Right lobe of liver (tissue), 6 donors: ENCODE measurements around the gene MUC6. TPM values are rescaled to one million over a fixed set of nuclear protein-coding genes. Genes with fewer than 3 reads are reported as not detected.

ENCODE experiments used
- ATAC-seq, 4 donors: fragments of 200-7000 bp; cut with Tn5 transposase; one replicate each; pipeline ENCODE4 v1.9.1; 2020; ENCODE audit warnings: mild to moderate bottlenecking in 4 of 4, moderate library complexity in 4 of 4
- DNase-seq, 3 donors: peaks; one replicate each; pipeline ENCODE4 v3.0.0-alpha.2; 2020
- H3K27ac ChIP-seq, 3 donors: fragments of 200-600 bp; one replicate each; pipeline ENCODE4 v1.8.0; 2022
- H3K27me3 ChIP-seq, 2 donors: fragments of 200-600 bp; one replicate each; pipeline ENCODE4 v1.8.0; 2022
- H3K36me3 ChIP-seq, 4 donors: fragments of 200-600 bp; sonication (generic) in 1 of 4; one replicate each; pipeline versions ENCODE4 v1.5.1 to v1.8.0; 2017 to 2022; ENCODE audit warnings: control low read depth in 1 of 4
- H3K4me1 ChIP-seq, 4 donors: fragments of 200-600 bp; sonication (generic) in 1 of 4; one replicate each; pipeline versions ENCODE4 v1.5.1 to v1.8.0; 2017 to 2022; ENCODE audit warnings: control low read depth in 1 of 4
- H3K4me3 ChIP-seq, 3 donors: fragments of 200-600 bp; one replicate each; pipeline ENCODE4 v1.8.0; 2022
- H3K9me3 ChIP-seq, 4 donors: fragments of 200-600 bp; sonication (generic) in 1 of 4; one replicate each; pipeline versions ENCODE4 v1.5.1 to v1.8.0; 2017 to 2022; ENCODE audit warnings: control low read depth in 1 of 4
- CTCF ChIP-seq, 4 donors: fragments of 200-600 bp in 3 of 4; fragments of 450-650 bp in 1 of 4; IDR thresholded peaks; one replicate each; pipeline versions ENCODE4 v1.5.1 to v1.8.0; 2016 to 2022; ENCODE audit warnings: antibody characterized with exemption in 4 of 4, mild to moderate bottlenecking in 2 of 4
- POLR2A ChIP-seq: fragments of 450-650 bp; IDR thresholded peaks from one replicate; pipeline ENCODE4 v1.6.1; 2017; ENCODE audit warnings: antibody characterized with exemption, mild to moderate bottlenecking
- WGBS: methylation state at CpG from one replicate; pipeline ENCODE4 v1.1.6; 2018; ENCODE audit warnings: low coverage, low lambda C conversion rate; ENCODE audit not compliant: insufficient coverage; ENCODE audit errors: missing lambda C conversion rate; 5-methylcytosine and 5-hydroxymethylcytosine counted together
- intact Hi-C, 2 donors: fragments of 100-400 bp; cut with DNase I; formaldehyde crosslinking; loops; one replicate each; pipeline versions ENCODE4 v1.11.2 to v1.14.1; 2022
- long read RNA-seq: library from polyadenylated mRNA; unstranded; transcript quantifications from one replicate; pipeline ENCODE4 v2.0.0, GENCODE V29; 2019
- total RNA-seq, 6 experiments: library from RNA; depleted of rRNA in 2 of 6; stranded (reverse); fragments of >200 nt in 2 of 6; fragmentation: NEBNext Ultra II Directional in 3 of 6; extraction: Animal tissue kit (Norgen Biotek cat#: 25700) in 3 of 6; gene quantifications; one replicate each; pipeline versions ENCODE4 v1.1.0 to v1.2.4, GENCODE V29; 2016 to 2023
- donor health status: DM: no; HTN: yes; CAD: no.
- donor health status: DM: no; HTN: no; CAD: no.
- donor health status: DM: no; HTN: no; CAD: no.
- donor health status: DM: no; HTN: yes; CAD: no.
- donor health status: DM: no; HTN: yes; CAD: no.

The MUC6 gene
- total RNA-seq, result 1 to 10 TPM in 2 of 6 experiments, under 1 TPM in 4; 0.31 to 2.1 (median 0.72) TPM
- long read RNA-seq, result 0 reads

- no peak within 1 kb of the TSS for H3K27ac ChIP-seq
- no peaks in the 10 kb centered on the region for H3K36me3 ChIP-seq
- no peaks in the 10 kb centered on the region for H3K4me1 ChIP-seq
- no peaks in the 10 kb centered on the region for H3K9me3 ChIP-seq
- no CpG with 5 or more reads among the region's 42 CpGs for WGBS
- H3K27me3 ChIP-seq, result no peaks in the 10 kb centered on the region
- DNase-seq (no peak), ATAC-seq (no peak)
- TF ChIP-seq CTCF (IDR thresholded peaks at IDR 0.05), result no peak
- TF ChIP-seq POLR2A, result no peak
- intact Hi-C loops, result no loop called here
- no peak within 1 kb of the TSS for H3K4me3 ChIP-seq
Measured at GRCh38 chr11:1036303-1036923, at the start of gene MUC6. MUC6 (minus strand) TSS chr11:1036718; CDS start chr11:1036655, 63 bp downstream.

- intact Hi-C loops, result no loop called here
- TF ChIP-seq POLR2A (no peak), CTCF (IDR thresholded peaks at IDR 0.05) (no peak)
- WGBS, result 71% methylated on average over 4 of the region's 26 CpGs
- ATAC-seq (no peak), DNase-seq (peak; percentile 9 to 49 (median 37))
- no peak overlapping the region for H3K4me3 ChIP-seq
- no peaks in the 10 kb centered on the region for H3K36me3 ChIP-seq
- no peaks in the 10 kb centered on the region for H3K4me1 ChIP-seq
- H3K9me3 ChIP-seq, result no peaks in the 10 kb centered on the region
- H3K27ac ChIP-seq, result no peak overlapping the region
- no peaks in the 10 kb centered on the region for H3K27me3 ChIP-seq
Measured at GRCh38 chr11:1085440-1086170, 49.1 kb upstream of the MUC6 start.

GRCh38 chr11:1084561-1085439 is 48.3 kb upstream of the MUC6 start:
- no peak for ATAC-seq
- no peak overlapping the region for H3K27ac ChIP-seq
- WGBS, result 86% methylated on average over 4 of the region's 49 CpGs
- intact Hi-C loops, result no loop called here
- no peaks in the 10 kb centered on the region for H3K27me3 ChIP-seq
- TF ChIP-seq CTCF (IDR thresholded peaks at IDR 0.05), result no peak
- TF ChIP-seq POLR2A, result no peak
- H3K9me3 ChIP-seq, result no peaks in the 10 kb centered on the region
- H3K4me1 ChIP-seq, result no peaks in the 10 kb centered on the region
- DNase-seq, result peak; percentile 13 to 55 (median 42)
- no peak overlapping the region for H3K4me3 ChIP-seq
- H3K36me3 ChIP-seq, result no peaks in the 10 kb centered on the region

GRCh38 chr11:1083621-1084551 is 47.4 kb upstream of the MUC6 start:
- no peaks in the 10 kb centered on the region for H3K9me3 ChIP-seq
- no peak for TF ChIP-seq POLR2A
- no peak for TF ChIP-seq CTCF (IDR thresholded peaks at IDR 0.05)
- peak; percentile 14 to 55 (median 39) for DNase-seq
- no peak for ATAC-seq
- intact Hi-C loops, result no loop called here
- H3K4me1 ChIP-seq, result no peaks in the 10 kb centered on the region
- no peak overlapping the region for H3K4me3 ChIP-seq
- no peaks in the 10 kb centered on the region for H3K27me3 ChIP-seq
- 40% methylated on average over 1 of the region's 34 CpGs for WGBS
- H3K36me3 ChIP-seq, result no peaks in the 10 kb centered on the region
- no peak overlapping the region for H3K27ac ChIP-seq
